OCI-M2 (cell line): ENCODE measurements around the gene PDE8A.
"Not testable (repeated sequence)": the region's sequence is repeated elsewhere in the genome, so short reads cannot be mapped to it uniquely, and the experiment has no call there.

Experiments
- DNase-seq: peaks from one replicate; lab custom pipeline; 2025; ENCODE audit not compliant: unreplicated experiment; lab: John Stamatoyannopoulos, UW

PDE8A gene

GRCh38 chr15:84988909-84989644, 7.4 kb downstream of the PDE8A start:
- DNase-seq, result no peak

- DNase-seq, result no peak
These were observed 8.9 kb downstream of the PDE8A start for GRCh38 chr15:84990507-84990906.

- no peak for DNase-seq
These were observed 9.5 kb downstream of the PDE8A start for GRCh38 chr15:84991014-84991712.

- DNase-seq, result no peak
These were observed 10.7 kb downstream of the PDE8A start for GRCh38 chr15:84992157-84992944.

- DNase-seq, result no peak
These were observed 14.4 kb downstream of the PDE8A start for GRCh38 chr15:84996055-84996454.

GRCh38 chr15:84996714-84997113, 15.1 kb downstream of the PDE8A start:
- not testable (repeated sequence) for DNase-seq

- DNase-seq, result not testable (repeated sequence)
These were observed 15.6 kb downstream of the PDE8A start for GRCh38 chr15:84997214-84997613.

GRCh38 chr15:85000189-85000864, 18.7 kb downstream of the PDE8A start:
- no peak for DNase-seq

- no peak for DNase-seq
These were observed 19.3 kb downstream of the PDE8A start for GRCh38 chr15:85000937-85001336.

- DNase-seq, result no peak
These were observed 20.9 kb downstream of the PDE8A start for GRCh38 chr15:85002517-85002916.

- no peak for DNase-seq
These were observed 22.1 kb downstream of the PDE8A start for GRCh38 chr15:85003593-85004312.

- DNase-seq, result no peak
These were observed 22.9 kb downstream of the PDE8A start for GRCh38 chr15:85004550-85004949.

- DNase-seq, result no peak
These were observed 23.7 kb downstream of the PDE8A start for GRCh38 chr15:85005319-85005718.

GRCh38 chr15:85005746-85006145, 24.1 kb downstream of the PDE8A start:
- no peak for DNase-seq

- DNase-seq, result no peak
These were observed 24.5 kb downstream of the PDE8A start for GRCh38 chr15:85006201-85006600.

GRCh38 chr15:85006655-85007054, 25.0 kb downstream of the PDE8A start:
- no peak for DNase-seq

GRCh38 chr15:85007137-85007536, 25.5 kb downstream of the PDE8A start:
- no peak for DNase-seq

GRCh38 chr15:85007741-85008397, 26.2 kb downstream of the PDE8A start:
- DNase-seq, result no peak

- no peak for DNase-seq
These were observed 27.0 kb downstream of the PDE8A start for GRCh38 chr15:85008474-85009260.
